IMR-90 (cell line): ENCODE results near the gene MRPL28. TPM values are rescaled to one million over a fixed set of nuclear protein-coding genes. Genes with fewer than 3 reads are reported as not detected.

Experiments used
- ATAC-seq: fragments of 200-7000 bp; cut with Tn5 transposase; 2 replicates; pipeline ENCODE4 v1.9.1; 2020; ENCODE audit warnings: low read depth, mild to moderate bottlenecking, moderate library complexity
- BruUV-seq: library from RNA; stranded (reverse); fragments of 400-500 nt; replicated peaks from 2 replicates; lab custom pipeline; 2021; lab: Mats Ljungman, UMichigan
- CTCF ChIA-PET: fragments of 300-600 bp; formaldehyde crosslinking; extraction: SDS; loops from one replicate; lab custom pipeline; 2021; ENCODE audit warnings: antibody characterized with exemption; lab: Yijun Ruan, JAX
- POLR2A ChIA-PET: fragments of 300-600 bp; sonication (Branson Sonifier 250); formaldehyde crosslinking; loops from one replicate; lab custom pipeline; 2022; ENCODE audit warnings: antibody characterized with exemption; ENCODE audit not compliant: unreplicated experiment; lab: Charles Lee
- DNase-seq: peaks from one replicate; pipeline ENCODE4 v3.0.0; 2013
- H2AFZ ChIP-seq: replicated peaks from 2 replicates; pipeline ENCODE3; 2013; ENCODE audit warnings: low read length, mild to moderate bottlenecking; ENCODE audit not compliant: poor library complexity
- H2AK5ac ChIP-seq: 2 replicates; pipeline ENCODE4 v1.6.1; 2013; ENCODE audit warnings: low read depth, low read length, inconsistent platforms
- H2AK9ac ChIP-seq: replicated peaks from 2 replicates; pipeline ENCODE3; 2013; ENCODE audit warnings: mild to moderate bottlenecking, low read depth, low read length, moderate library complexity; ENCODE audit not compliant: poor library complexity
- H2BK120ac ChIP-seq: 2 replicates; pipeline ENCODE4 v1.6.1; 2013; ENCODE audit warnings: low read depth, low read length, inconsistent platforms
- H2BK15ac ChIP-seq: 3 replicates; pipeline ENCODE4 v1.6.1; 2013; ENCODE audit warnings: low read depth, low read length, inconsistent platforms
- H2BK20ac ChIP-seq: 2 replicates; pipeline ENCODE4 v1.6.1; 2013; ENCODE audit warnings: low read depth, mild to moderate bottlenecking, inconsistent platforms, low read length, moderate library complexity
- H2BK5ac ChIP-seq: 2 replicates; pipeline ENCODE4 v1.6.1; 2013; ENCODE audit warnings: mild to moderate bottlenecking, low read depth, low read length, inconsistent platforms; ENCODE audit not compliant: poor library complexity, severe bottlenecking
- H3K14ac ChIP-seq: replicated peaks from 2 replicates; pipeline ENCODE4 v1.6.1; 2013; ENCODE audit warnings: low read depth, low read length, inconsistent platforms
- H3K18ac ChIP-seq: 2 replicates; pipeline ENCODE4 v1.6.1; 2013; ENCODE audit warnings: low read depth, low read length, control low read depth
- H3K23ac ChIP-seq: 2 replicates; pipeline ENCODE4 v1.6.1; 2013; ENCODE audit warnings: low read depth, low read length, inconsistent platforms
- H3K27ac ChIP-seq: 2 replicates; pipeline ENCODE4 v1.5.1; 2013; ENCODE audit warnings: mild to moderate bottlenecking, control low read depth, low read length; ENCODE audit not compliant: insufficient read depth
- H3K27me3 ChIP-seq: 2 replicates; pipeline ENCODE4 v1.6.1; 2013; ENCODE audit warnings: low read length; ENCODE audit not compliant: control insufficient read depth, insufficient read depth
- H3K36me3 ChIP-seq: 2 replicates; pipeline ENCODE4 v1.6.1; 2013; ENCODE audit warnings: low read length, mixed read lengths; ENCODE audit not compliant: control insufficient read depth, insufficient read depth
- H3K4ac ChIP-seq: 2 replicates; pipeline ENCODE4 v1.6.1; 2013; ENCODE audit warnings: low read depth, low read length, inconsistent platforms
- H3K4me1 ChIP-seq: 2 replicates; pipeline ENCODE4 v1.6.1; 2013; ENCODE audit warnings: low read length, mixed read lengths; ENCODE audit not compliant: control insufficient read depth, insufficient read depth
- H3K4me2 ChIP-seq: 2 replicates; pipeline ENCODE4 v1.6.1; 2013; ENCODE audit warnings: low read depth, mild to moderate bottlenecking, control low read depth, low read length, moderate library complexity
- H3K4me3 ChIP-seq: 2 replicates; pipeline ENCODE4 v1.5.1; 2013; ENCODE audit warnings: low read depth, mild to moderate bottlenecking, control low read depth, low read length, moderate library complexity; ENCODE audit not compliant: insufficient read depth
- H3K56ac ChIP-seq: 2 replicates; pipeline ENCODE4 v1.6.1; 2013; ENCODE audit warnings: low read length, inconsistent platforms; ENCODE audit not compliant: insufficient read depth; ENCODE audit errors: extremely low read depth
- H3K79me1 ChIP-seq, 2 experiments: 2 replicates each; pipeline ENCODE4 v1.6.1; 2013; ENCODE audit warnings: low read length in 2 of 2, inconsistent platforms in 1 of 2, low read depth in 1 of 2
- H3K9ac ChIP-seq: 2 replicates; pipeline ENCODE4 v1.6.1; 2013; ENCODE audit warnings: low read depth, low read length, control low read depth
- H3K9me1 ChIP-seq: 2 replicates; pipeline ENCODE4 v1.6.1; 2013; ENCODE audit warnings: low read length, inconsistent platforms; ENCODE audit not compliant: insufficient read depth
- H3K9me3 ChIP-seq: 2 replicates; pipeline ENCODE4 v1.6.1; 2013; ENCODE audit warnings: low read length; ENCODE audit not compliant: control insufficient read depth, insufficient read depth
- H4K20me1 ChIP-seq: 2 replicates; pipeline ENCODE4 v1.6.1; 2013; ENCODE audit warnings: low read length, inconsistent platforms; ENCODE audit not compliant: insufficient read depth
- H4K5ac ChIP-seq: 2 replicates; pipeline ENCODE4 v1.6.1; 2013; ENCODE audit warnings: mild to moderate bottlenecking, low read depth, low read length, control low read depth
- H4K8ac ChIP-seq, 2 experiments: 2 replicates each; pipeline ENCODE4 v1.6.1; 2013; ENCODE audit warnings: low read depth in 2 of 2, low read length in 2 of 2, control low read depth in 1 of 2, inconsistent platforms in 1 of 2
- H4K91ac ChIP-seq: 2 replicates; pipeline ENCODE4 v1.6.1; 2013; ENCODE audit warnings: low read depth, low read length, inconsistent platforms; ENCODE audit not compliant: insufficient read depth
- BHLHE40 ChIP-seq: fragments of 150-350 bp; IDR thresholded peaks from 2 replicates; pipeline ENCODE4 v1.6.1; 2016; ENCODE audit warnings: mild to moderate bottlenecking, low read depth, low read length
- CHD1 ChIP-seq: IDR thresholded peaks from 2 replicates; pipeline ENCODE4 v1.6.1; 2012; ENCODE audit warnings: low read depth, low read length, improper control_type of control experiment
- FOS ChIP-seq: fragments of 150-350 bp; IDR thresholded peaks from 2 replicates; pipeline ENCODE4 v1.6.1; 2016; ENCODE audit warnings: low read depth, low read length
- MAZ ChIP-seq: IDR thresholded peaks from 2 replicates; pipeline ENCODE4 v1.6.1; 2012; ENCODE audit warnings: low read depth, mild to moderate bottlenecking, low read length, improper control_type of control experiment, moderate library complexity, borderline replicate concordance
- MXI1 ChIP-seq: IDR thresholded peaks from 2 replicates; pipeline ENCODE4 v1.6.1; 2012; ENCODE audit warnings: low read depth, mild to moderate bottlenecking, low read length, moderate library complexity, borderline replicate concordance
- POLR2A ChIP-seq: IDR thresholded peaks from 2 replicates; pipeline ENCODE4 v1.6.1; 2012; ENCODE audit warnings: mild to moderate bottlenecking, low read depth, low read length
- RAD21 ChIP-seq: IDR thresholded peaks from 2 replicates; pipeline ENCODE4 v1.6.1; 2012; ENCODE audit warnings: low read length, improper control_type of control experiment
- RFX5 ChIP-seq: IDR thresholded peaks from 2 replicates; pipeline ENCODE4 v1.8.0; 2012; ENCODE audit warnings: low read depth, mild to moderate bottlenecking, low read length, moderate library complexity
- SMC3 ChIP-seq: fragments of 150-350 bp; IDR thresholded peaks from 2 replicates; pipeline ENCODE4 v1.6.1; 2016; ENCODE audit warnings: low read depth, mild to moderate bottlenecking, antibody characterized with exemption, low read length, moderate library complexity
- WGBS, 2 experiments: methylation state at CpG; one replicate each; pipeline versions ENCODE4 v1.1.5 to v1.1.7; 2013; ENCODE audit warnings: missing lambda C conversion rate in 2 of 2; ENCODE audit not compliant: insufficient read length in 1 of 2; ENCODE audit errors: extremely low coverage in 2 of 2; 5-methylcytosine and 5-hydroxymethylcytosine counted together
- dilution Hi-C: fragments of 300-500 bp; cut with HindIII; formaldehyde crosslinking; loops from one replicate; pipeline ENCODE4 v1.14.3; 2018; ENCODE audit warnings: low sequenced_read_pairs; ENCODE audit not compliant: unreplicated experiment
- in situ Hi-C: fragments of 300-500 bp; cut with MboI; formaldehyde crosslinking; loops from 3 replicates; pipeline ENCODE4 v1.14.3; 2019; ENCODE audit warnings: low sequenced_read_pairs, inconsistent platforms, mixed read lengths
- intact Hi-C: fragments of 100-400 bp; cut with micrococcal nuclease; formaldehyde crosslinking; loops from 2 replicates; pipeline ENCODE4 v1.10.0; 2022
- polyA plus RNA-seq, 3 experiments: library from polyadenylated mRNA; depleted of rRNA; stranded (reverse); fragments of >200 nt; gene quantifications; 2 replicates each; pipeline ENCODE4 v1.2.3, GENCODE V29; 2012; ENCODE audit warnings: low replicate concordance in 1 of 3
- total RNA-seq: library from RNA; depleted of rRNA; stranded (reverse); fragments of >200 nt; gene quantifications from 2 replicates; pipeline ENCODE4 v1.2.3, GENCODE V29; 2012
- TF ChIP-seq, protein P1 (sequence below): fragments of 150-350 bp; IDR thresholded peaks from 2 replicates; pipeline ENCODE4 v1.6.1; 2017; ENCODE audit warnings: mild to moderate bottlenecking, antibody characterized with exemption, low read length, low read depth
- TF ChIP-seq, protein P2 (sequence below): conservative IDR thresholded peaks from 2 replicates; pipeline ENCODE4 v1.5.1; 2012; ENCODE audit warnings: mild to moderate bottlenecking, low read depth, low read length, improper control_type of control experiment
- TF ChIP-seq, protein P3 (sequence below): fragments of 150-350 bp; IDR thresholded peaks from 2 replicates; pipeline ENCODE4 v1.6.1; 2016; ENCODE audit warnings: low read depth, mild to moderate bottlenecking, low read length, moderate library complexity, borderline replicate concordance

The MRPL28 gene
- total and polyA plus RNA-seq, 2 of the 4 experiments (the other 2 are of a cell fraction): 104 to 181 TPM

DNA sequence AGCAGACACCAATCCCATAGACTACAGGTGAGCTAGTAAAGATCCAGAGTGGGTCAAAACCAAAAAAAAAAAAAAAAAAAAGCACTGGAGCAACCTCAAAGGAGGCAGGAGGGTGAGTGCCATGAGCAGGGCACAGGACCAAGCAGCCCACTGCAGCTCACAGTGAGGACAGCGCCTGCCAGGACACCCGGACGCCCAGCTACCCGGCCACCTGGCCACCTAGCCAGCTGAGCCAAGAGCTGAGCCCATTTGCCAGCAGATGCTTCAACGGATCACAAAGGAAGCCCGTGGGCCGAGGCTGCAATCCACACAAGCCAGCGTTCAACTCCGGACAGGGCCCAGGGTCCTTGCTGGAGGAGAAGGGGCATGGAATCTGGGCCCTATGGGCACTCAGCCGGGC is 32.9 kb downstream of the MRPL28 start:
- ATAC-seq (no peak), DNase-seq (no peak)
- POLR2A ChIA-PET: no interaction called here
- Histone ChIP-seq H3K79me1 (peaks cover 17 to 68% of the 10 kb centered on the region in 2 experiments), H2BK20ac (no peak overlapping the region), H2AFZ (no peak overlapping the region), H3K18ac (no peak overlapping the region), H3K9me1 (peaks cover 23% of the 10 kb centered on the region), H3K36me3 (no peaks in the 10 kb centered on the region; the same call in 1 of the 2 replicates), H3K4me3 (no peak overlapping the region), H3K27ac (no peak overlapping the region), H3K14ac (no peak overlapping the region), H3K9ac (no peak overlapping the region), H3K23ac (no peak overlapping the region), H3K27me3 (no peaks in the 10 kb centered on the region), H3K9me3 (no peaks in the 10 kb centered on the region), H4K91ac (no peak overlapping the region), H4K5ac (no peak overlapping the region), H2BK120ac (no peak overlapping the region), H3K4ac (no peak overlapping the region), H4K20me1 (peaks cover 69% of the 10 kb centered on the region), H3K4me1 (peaks cover 6% of the 10 kb centered on the region; the same call in 1 of the 2 replicates), H2AK9ac (no peak overlapping the region), H4K8ac (no peak overlapping the region), H3K56ac (no peak overlapping the region), H2AK5ac (no peak overlapping the region), H3K4me2 (no peak overlapping the region), H2BK15ac (no peak overlapping the region), H2BK5ac (no peak overlapping the region)
- intact Hi-C loops (no loop called here), in situ Hi-C loops (no loop called here), dilution Hi-C loops (no loop called here)
- WGBS, 2 experiments: 92% methylated on average over 4 of the region's 10 CpGs; no CpG with 5 or more reads in 1 of the 2 experiments
- BruUV-seq: no TSS peak
- TF ChIP-seq RFX5: no peak
- TF ChIP-seq CHD1: no peak
- no peak for TF ChIP-seq MAZ
- TF ChIP-seq BHLHE40: no peak
- TF ChIP-seq MXI1: no peak
- TF ChIP-seq FOS: no peak
- TF ChIP-seq, protein P1, sequence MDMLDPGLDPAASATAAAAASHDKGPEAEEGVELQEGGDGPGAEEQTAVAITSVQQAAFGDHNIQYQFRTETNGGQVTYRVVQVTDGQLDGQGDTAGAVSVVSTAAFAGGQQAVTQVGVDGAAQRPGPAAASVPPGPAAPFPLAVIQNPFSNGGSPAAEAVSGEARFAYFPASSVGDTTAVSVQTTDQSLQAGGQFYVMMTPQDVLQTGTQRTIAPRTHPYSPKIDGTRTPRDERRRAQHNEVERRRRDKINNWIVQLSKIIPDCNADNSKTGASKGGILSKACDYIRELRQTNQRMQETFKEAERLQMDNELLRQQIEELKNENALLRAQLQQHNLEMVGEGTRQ: no peak
- TF ChIP-seq, protein P2, sequence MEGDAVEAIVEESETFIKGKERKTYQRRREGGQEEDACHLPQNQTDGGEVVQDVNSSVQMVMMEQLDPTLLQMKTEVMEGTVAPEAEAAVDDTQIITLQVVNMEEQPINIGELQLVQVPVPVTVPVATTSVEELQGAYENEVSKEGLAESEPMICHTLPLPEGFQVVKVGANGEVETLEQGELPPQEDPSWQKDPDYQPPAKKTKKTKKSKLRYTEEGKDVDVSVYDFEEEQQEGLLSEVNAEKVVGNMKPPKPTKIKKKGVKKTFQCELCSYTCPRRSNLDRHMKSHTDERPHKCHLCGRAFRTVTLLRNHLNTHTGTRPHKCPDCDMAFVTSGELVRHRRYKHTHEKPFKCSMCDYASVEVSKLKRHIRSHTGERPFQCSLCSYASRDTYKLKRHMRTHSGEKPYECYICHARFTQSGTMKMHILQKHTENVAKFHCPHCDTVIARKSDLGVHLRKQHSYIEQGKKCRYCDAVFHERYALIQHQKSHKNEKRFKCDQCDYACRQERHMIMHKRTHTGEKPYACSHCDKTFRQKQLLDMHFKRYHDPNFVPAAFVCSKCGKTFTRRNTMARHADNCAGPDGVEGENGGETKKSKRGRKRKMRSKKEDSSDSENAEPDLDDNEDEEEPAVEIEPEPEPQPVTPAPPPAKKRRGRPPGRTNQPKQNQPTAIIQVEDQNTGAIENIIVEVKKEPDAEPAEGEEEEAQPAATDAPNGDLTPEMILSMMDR: no peak
- no peak for TF ChIP-seq SMC3
- no peak for TF ChIP-seq RAD21
- TF ChIP-seq POLR2A: no peak
- TF ChIP-seq, protein P3, sequence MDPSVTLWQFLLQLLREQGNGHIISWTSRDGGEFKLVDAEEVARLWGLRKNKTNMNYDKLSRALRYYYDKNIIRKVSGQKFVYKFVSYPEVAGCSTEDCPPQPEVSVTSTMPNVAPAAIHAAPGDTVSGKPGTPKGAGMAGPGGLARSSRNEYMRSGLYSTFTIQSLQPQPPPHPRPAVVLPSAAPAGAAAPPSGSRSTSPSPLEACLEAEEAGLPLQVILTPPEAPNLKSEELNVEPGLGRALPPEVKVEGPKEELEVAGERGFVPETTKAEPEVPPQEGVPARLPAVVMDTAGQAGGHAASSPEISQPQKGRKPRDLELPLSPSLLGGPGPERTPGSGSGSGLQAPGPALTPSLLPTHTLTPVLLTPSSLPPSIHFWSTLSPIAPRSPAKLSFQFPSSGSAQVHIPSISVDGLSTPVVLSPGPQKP: no peak
- CTCF ChIA-PET: no interaction called here
